ENCODE measurements around the gene VTCN1.

VTCN1 gene

DNA sequence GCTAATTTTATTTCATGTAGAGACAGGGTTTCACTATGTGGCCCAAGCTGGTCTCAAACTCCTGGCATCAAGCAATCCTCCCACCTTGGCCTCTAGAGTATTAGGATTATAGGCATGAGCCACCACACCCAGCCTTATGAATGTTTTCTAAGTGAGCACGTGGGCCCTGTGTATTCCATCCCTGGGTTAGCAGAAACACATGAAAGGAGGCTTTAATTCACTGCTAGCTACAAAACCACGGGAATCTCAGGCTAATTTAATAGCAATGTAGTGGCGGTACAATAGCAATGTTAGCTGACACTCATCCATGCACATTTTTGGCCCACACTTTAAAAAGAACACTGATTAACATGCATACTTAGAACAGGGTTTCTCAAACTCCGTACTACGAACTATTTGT is 32.0 kb downstream of the VTCN1 start:
- TF ChIP-seq, protein P1, sequence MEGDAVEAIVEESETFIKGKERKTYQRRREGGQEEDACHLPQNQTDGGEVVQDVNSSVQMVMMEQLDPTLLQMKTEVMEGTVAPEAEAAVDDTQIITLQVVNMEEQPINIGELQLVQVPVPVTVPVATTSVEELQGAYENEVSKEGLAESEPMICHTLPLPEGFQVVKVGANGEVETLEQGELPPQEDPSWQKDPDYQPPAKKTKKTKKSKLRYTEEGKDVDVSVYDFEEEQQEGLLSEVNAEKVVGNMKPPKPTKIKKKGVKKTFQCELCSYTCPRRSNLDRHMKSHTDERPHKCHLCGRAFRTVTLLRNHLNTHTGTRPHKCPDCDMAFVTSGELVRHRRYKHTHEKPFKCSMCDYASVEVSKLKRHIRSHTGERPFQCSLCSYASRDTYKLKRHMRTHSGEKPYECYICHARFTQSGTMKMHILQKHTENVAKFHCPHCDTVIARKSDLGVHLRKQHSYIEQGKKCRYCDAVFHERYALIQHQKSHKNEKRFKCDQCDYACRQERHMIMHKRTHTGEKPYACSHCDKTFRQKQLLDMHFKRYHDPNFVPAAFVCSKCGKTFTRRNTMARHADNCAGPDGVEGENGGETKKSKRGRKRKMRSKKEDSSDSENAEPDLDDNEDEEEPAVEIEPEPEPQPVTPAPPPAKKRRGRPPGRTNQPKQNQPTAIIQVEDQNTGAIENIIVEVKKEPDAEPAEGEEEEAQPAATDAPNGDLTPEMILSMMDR (IDR thresholded peaks at IDR 0.05; ENCODE audit: extremely low read depth, missing control alignments) = no peak
- DNase-seq (ENCODE audit: low spot score) = no peak

GRCh38 chr1:117177376-117177775 is 33.4 kb downstream of the VTCN1 start:
- no peak for DNase-seq (ENCODE audit: low spot score)
- TF ChIP-seq, protein P1 (IDR thresholded peaks at IDR 0.05; ENCODE audit: extremely low read depth, missing control alignments) = no peak

- DNase-seq (ENCODE audit: low spot score) = no peak
- TF ChIP-seq, protein P1 (IDR thresholded peaks at IDR 0.05; ENCODE audit: extremely low read depth, missing control alignments) = no peak
Measured at GRCh38 chr1:117176579-117176978, 34.1 kb downstream of the VTCN1 start.

- TF ChIP-seq, protein P1 (IDR thresholded peaks at IDR 0.05; ENCODE audit: extremely low read depth, missing control alignments) = no peak
- DNase-seq (ENCODE audit: low spot score) = no peak
Measured at GRCh38 chr1:117174851-117175250, 35.9 kb downstream of the VTCN1 start.

- TF ChIP-seq, protein P1 (IDR thresholded peaks at IDR 0.05; ENCODE audit: extremely low read depth, missing control alignments) = no peak
- no peak for DNase-seq (ENCODE audit: low spot score)
Measured at GRCh38 chr1:117173691-117174090, 37.0 kb downstream of the VTCN1 start.

DNA sequence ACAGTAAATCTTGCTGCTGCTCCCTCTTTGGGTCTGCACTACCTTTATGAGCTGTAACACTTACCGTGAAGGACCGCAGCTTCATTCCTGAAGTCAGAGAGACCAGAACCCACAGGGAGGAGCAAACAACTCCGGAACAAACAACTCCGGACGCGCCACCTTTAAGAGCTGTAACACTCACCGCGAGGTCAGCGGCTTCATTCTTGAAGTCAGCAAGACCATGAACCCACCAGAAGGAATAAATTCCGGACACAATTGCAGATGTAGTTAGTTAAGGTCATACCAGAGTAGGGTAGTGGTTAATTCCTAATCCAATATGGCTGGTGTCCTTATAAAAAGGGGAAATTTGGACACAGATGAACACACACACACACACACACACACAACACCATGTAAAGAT is 37.7 kb downstream of the VTCN1 start:
- no peak for DNase-seq (ENCODE audit: low spot score)
- TF ChIP-seq, protein P1 (IDR thresholded peaks at IDR 0.05; ENCODE audit: extremely low read depth, missing control alignments) = no peak

DNA sequence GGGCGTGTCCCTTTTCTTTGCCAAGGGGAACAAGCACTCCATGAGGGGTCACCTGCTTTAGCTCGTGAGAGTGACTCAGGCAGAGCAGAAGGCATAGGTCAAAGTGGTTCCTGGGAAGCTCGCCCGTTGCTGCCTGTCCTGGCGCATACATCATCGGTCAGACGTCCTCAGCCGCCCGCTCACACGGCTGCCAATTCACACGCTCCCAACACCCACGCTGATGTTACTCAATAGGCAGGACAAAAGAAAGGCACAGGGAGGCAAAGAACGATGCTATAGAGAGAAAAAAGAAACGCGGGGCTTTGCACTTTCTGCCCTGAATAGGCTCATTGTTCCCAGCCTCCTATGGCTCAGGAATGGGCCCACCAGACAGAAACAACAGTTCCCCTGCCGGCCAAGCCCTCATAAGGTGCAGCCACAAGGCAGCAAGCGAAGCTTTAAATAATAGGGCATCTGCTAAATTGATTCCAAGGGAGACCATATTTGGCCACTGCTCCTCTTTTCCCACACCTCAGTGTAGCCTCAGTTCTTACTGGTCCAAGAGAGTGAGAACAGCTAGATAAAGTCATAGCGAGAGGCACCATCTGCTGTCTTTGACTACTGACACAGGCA is 38.7 kb downstream of the VTCN1 start:
- no peak for DNase-seq (ENCODE audit: low spot score)
- TF ChIP-seq, protein P1 (IDR thresholded peaks at IDR 0.05; ENCODE audit: extremely low read depth, missing control alignments) = no peak
